ENCODE results near the gene NUP88.
A peak's percentile ranks its signal among the peaks of the same experiment; 100 is the strongest.
"Not testable (repeated sequence)": the region's sequence is repeated elsewhere in the genome, so short reads cannot be mapped to it uniquely, and the experiment has no call there.

NUP88 gene

DNA sequence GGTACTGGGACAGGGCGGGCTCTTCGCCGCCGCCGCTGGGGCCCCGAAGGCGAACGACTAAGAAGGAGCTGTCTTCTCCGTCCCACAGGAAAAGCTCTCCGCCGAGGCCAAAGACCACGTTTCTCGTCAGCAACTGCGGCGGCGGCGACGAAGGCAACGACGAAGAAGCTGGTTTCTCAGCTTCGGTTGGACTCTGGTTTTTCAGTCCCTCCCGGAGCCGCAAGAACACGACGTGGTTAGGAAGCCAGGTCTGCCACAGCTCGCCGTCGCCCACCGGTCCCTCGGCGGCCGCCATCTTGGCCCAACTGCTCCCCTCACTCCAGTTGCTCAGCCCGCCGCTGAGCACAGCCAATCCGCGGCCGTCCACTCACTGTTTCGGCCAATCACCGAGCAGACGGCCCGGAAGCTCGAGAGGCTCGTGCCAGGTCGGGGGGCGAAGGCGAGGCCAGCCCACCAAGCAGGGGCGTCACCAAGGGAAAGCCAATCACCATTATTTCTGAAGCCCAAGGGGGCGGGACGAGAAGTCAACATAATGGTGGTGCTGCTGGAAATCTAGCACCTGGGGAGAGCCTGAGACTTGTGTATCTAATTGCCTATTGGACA, at the start of gene NUP88:
Gene NUP88 (minus strand): TSS at position 307 of the 603 bp plus-strand sequence. CDS start 12 bp downstream, at position 295.
- peak; percentile 97 for DNase-seq

- no peak for DNase-seq
Observed at GRCh38 chr17:5468075-5468473, 48.6 kb upstream of the NUP88 start.

- DNase-seq: no peak
Observed at GRCh38 chr17:5467416-5467815, 48.0 kb upstream of the NUP88 start.

DNA sequence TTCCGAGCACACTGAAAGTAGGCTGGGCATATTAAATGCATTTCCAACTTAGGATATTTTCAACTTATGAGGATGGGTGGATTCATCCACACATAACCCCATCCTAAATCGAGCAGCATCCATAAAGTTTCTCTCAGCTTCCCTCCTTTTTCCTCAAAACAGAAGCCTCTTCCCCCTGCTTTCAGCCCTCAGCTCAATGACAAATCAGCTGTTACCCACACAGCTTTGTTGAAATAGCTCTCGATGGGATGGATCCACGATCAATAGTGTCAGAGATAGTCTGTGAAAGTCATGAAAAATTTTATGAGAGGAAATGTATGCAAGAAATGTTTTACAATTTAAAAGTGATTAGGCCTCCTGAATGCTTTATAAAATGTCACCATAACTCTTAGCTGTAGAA, 46.8 kb upstream of the NUP88 start:
- DNase-seq: no peak

DNA sequence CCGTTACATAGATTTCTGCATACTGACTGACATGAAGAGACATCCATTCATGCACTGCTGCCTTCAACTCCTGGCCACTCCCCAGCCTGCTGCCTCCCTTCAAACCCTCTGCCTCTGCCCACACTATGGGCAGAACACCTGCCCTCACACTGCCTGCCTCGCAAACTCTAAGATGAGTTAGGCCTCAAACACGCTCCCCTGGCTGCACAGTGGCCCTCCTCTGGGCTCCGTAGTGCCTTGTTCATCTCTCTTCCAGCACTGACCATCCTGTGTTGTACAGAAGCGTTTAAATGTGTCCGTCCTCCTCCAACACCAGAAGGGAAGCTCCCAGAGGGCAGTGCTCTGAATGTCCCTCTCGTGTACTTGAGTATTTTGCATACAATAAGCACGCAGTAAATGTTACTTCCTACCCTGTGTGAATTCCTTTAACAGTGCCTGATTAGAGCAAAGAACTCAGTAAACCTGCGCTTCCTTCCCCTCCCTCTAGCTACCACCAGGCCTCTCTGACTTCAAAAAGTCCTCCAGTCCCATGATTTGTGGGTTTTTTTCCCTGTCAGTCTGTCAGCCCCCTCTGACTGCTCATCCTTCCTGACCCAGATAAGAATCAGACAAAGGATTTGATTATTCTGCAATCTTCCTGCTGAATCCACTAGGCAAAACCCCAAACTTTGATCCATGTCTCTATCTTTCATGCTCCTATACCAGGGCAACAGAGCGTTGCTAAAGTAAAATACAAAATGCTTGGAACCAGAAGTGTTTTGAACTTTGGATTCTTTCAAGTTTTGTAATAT, 45.5 kb upstream of the NUP88 start:
- DNase-seq: no peak

GRCh38 chr17:5446786-5447185, 27.3 kb upstream of the NUP88 start:
- DNase-seq: no peak

DNA sequence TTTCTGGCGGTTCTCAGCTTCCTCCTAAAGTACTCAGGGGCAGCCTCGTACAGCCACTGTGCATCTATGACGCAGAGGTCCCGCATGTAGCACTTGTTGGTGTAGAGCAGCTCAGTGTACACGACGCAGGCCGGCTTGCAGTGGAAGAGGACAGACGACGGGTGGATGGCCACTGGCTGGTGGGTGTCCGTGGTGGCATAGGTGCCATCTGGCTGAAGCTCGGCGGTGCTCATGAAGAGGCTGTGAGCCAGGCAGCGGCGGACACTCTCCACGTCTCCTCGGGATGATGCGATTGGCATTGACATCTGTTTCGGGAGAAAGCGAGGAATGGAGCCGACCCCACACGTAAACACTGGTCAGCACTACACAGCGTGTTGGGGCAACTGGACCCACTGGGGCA, 24.7 kb upstream of the NUP88 start:
- DNase-seq: no peak

DNA sequence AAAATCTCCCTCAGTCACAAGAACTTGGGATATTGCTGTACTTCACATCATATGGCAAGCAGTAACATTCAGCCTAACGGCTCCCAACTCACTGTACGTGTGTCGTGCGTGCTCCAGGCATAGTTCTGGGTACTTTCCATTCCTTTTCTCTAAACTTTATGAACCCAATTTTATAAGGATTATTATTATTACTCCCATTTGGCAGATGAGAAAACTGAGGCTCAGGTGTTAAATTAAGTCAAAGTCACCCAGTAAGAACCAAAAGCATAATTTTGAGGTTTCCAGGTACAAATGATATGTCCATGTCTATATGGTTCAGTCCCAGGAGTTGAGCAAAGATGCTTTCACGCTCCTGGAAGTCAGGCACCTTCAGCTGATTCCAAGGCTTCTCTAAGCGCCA, 24.3 kb upstream of the NUP88 start:
- DNase-seq: no peak

DNA sequence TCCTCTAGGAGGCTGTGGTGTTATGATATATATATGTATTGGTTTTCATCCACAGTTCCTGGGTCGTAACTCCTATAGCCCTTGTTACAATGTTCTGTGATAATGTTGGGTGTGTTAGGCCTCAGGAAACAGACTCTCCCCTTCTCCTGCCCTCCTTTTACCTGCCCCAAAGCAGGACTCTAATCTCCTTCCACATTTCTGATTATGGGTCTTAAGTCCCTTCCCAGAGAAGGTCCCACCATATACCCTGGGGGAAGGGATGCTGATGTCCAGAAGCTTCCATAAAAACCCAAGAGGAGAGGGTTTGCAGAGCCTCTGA, 19.9 kb upstream of the NUP88 start:
- no peak for DNase-seq

DNA sequence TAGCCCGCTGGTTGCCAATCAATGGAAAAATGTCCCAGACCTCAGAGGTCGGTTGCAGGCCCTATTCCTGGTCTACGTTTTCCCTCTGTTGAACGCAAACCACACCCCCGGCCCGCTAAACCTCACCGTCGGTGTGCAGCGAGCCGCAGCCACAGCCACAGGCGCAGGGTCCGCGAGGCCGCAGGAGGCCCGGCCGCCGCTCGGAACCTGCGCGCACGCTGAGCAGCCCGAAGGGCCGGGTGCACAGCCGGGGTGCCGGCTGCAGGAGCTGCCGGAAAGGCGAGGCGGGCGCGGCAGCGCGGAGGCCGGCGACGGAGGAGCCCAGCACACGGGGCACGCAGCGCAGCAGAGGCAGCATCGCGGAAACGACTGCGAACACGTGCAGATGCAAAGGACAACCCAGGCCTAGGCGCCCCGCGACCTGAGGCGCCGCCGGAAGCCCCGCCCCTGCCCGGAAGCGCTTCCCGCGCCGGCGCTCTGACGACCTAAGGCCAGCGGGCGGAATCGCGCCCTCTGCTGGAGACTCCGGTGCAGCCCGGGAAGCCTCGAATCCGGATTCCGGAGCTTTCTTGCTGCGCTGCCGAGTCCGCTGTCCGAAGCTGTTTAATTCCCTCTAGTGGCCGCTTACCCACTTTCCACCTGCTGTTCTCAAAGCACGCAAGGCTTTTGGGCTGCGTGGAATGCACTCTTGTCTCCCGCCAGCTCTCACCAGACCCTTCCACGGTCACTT, 19.4 kb upstream of the NUP88 start, which contains the start of gene C1QBP:
Gene C1QBP (minus strand): TSS at position 440 of the 730 bp plus-strand sequence. CDS start 82 bp downstream, at position 358.
- DNase-seq: peak; percentile 50

- DNase-seq: no peak
Observed at GRCh38 chr17:5437721-5438317, 18.4 kb upstream of the NUP88 start.

- not testable (repeated sequence) for DNase-seq
Observed at GRCh38 chr17:5435781-5436315, 16.4 kb upstream of the NUP88 start.

- DNase-seq: no peak
Observed at GRCh38 chr17:5434984-5435383, 15.5 kb upstream of the NUP88 start.

GRCh38 chr17:5431949-5432556, 12.6 kb upstream of the NUP88 start:
- DNase-seq: no peak

DNA sequence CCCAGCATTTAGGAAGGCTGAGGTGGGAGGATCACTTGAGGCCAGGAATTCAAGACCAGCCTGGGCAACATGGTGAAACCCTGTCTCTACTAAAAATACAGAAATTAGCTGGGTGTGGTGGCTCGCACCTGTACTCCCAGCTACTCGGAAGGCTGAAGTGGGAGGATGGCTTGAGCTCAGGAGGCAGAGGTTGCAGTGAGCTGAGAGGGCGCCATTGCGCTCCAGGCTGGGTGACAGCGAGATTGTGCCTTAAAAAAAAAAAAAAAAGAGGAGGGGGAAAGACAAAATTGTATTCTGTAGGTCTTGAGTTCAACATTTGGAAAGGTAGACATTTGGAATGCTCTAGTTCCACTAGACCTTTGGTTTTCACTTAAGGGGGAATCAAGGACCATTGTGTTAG, 11.8 kb upstream of the NUP88 start:
- DNase-seq: not testable (repeated sequence)

- DNase-seq: no peak
Observed at GRCh38 chr17:5430413-5430999, 11.0 kb upstream of the NUP88 start.

GRCh38 chr17:5429191-5429887, 9.9 kb upstream of the NUP88 start:
- DNase-seq: no peak

DNA sequence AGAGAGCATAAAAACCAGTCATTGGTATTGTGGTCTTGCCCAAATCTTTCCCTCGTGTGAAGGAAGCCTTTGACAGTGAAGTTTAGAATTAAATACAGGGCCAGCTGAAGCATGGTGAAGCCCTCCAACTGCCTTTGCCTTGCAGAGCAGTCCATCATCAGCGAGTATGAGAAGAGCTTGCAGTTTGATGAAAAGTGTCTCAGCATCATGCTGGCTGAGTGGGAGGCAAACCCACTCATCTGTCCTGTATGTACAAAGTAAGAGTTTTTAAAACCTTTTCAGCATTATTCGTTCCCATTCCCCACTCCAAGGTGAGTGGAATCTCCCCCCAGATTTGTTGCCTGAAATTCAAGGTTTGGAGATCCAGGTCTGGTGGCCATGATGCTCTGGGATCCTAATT, 6.4 kb upstream of the NUP88 start:
- DNase-seq: no peak

GRCh38 chr17:5424909-5425308, 5.4 kb upstream of the NUP88 start:
- DNase-seq: no peak

DNA sequence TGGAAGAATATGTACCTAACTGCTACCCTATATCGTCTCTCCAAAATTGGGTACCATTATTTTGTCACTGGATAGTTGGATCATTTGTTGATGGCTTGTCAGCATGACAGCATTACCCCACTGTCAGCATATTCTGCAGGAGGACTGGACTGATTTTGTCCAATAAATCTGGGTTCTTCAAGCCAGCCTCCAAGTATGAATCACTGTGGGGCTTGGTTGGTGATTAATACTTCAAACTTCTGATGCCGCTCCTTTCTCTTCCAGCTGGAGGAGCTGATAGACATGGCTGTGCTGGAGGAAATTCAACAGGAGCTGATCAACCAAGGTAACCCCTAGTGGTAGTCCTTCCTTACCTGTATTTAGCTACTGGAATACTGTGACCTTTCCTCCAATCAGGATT, 3.0 kb upstream of the NUP88 start:
- DNase-seq: no peak

GRCh38 chr17:5419959-5420653, 644 bp upstream of the NUP88 start, which contains the start of gene RPAIN:
Gene RPAIN (plus strand): TSS chr17:5420182. CDS start chr17:5420211, 29 bp downstream.
- DNase-seq: no peak

Data from cortex of kidney (tissue), 1 donor.